Ishikawa (cell line): ENCODE data around the gene ZMYND15.

ENCODE experiments used
- CREB1 ChIP-seq: IDR thresholded peaks from 2 replicates; pipeline ENCODE4 v1.6.1; 2012; ENCODE audit warnings: low read depth
- EGR1 ChIP-seq: IDR thresholded peaks from 2 replicates; pipeline ENCODE4 v1.6.1; 2012
- FOXM1 ChIP-seq: IDR thresholded peaks from 2 replicates; pipeline ENCODE4 v1.6.1; 2012; ENCODE audit warnings: low read depth, borderline replicate concordance
- MAX ChIP-seq: IDR thresholded peaks from 2 replicates; pipeline ENCODE4 v1.6.1; 2012
- RAD21 ChIP-seq: IDR thresholded peaks from 2 replicates; pipeline ENCODE4 v1.6.1; 2012; ENCODE audit warnings: low read depth
- TAF1 ChIP-seq: IDR thresholded peaks from 2 replicates; pipeline ENCODE4 v1.6.1; 2012; ENCODE audit warnings: low read depth, mild to moderate bottlenecking
- YY1 ChIP-seq: IDR thresholded peaks from 2 replicates; pipeline ENCODE4 v1.6.1; 2012; ENCODE audit warnings: low read depth

- no peak for TF ChIP-seq TAF1
- no peak for TF ChIP-seq CREB1
- TF ChIP-seq EGR1, result no peak
- no peak for TF ChIP-seq YY1
- TF ChIP-seq FOXM1, result no peak
- TF ChIP-seq MAX, result no peak
- no peak for TF ChIP-seq RAD21
Measured at GRCh38 chr17:4720787-4721186, 18.8 kb upstream of the ZMYND15 start.
